ENCODE data around the gene RBBP5. TPM values are rescaled to one million over a fixed set of nuclear protein-coding genes. Genes with fewer than 3 reads are reported as not detected.

Gene RBBP5
- total and polyA plus RNA-seq, 2 of the 4 experiments (the other 2 are of a cell fraction): 7.3 to 37.5 TPM

DNA sequence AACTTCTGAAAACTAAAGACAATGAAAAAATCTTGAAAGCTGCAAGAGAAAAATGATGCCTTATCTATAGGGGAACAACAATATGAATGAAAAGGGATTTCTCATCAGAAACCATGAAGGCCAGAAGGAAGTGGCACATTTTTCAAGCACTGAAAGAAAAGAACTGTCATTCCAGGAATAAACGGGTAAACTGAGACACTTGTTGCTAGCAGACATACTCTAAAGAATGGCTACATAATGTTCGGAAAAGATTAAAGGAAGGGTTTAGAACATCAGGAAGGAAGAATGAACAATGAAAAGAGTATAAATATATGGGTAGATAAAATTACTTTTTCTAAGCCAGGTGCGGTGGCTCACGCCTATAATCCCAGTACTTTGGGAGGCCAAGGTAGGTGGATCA, 14.5 kb downstream of the RBBP5 start:
- ATAC-seq (ENCODE audit: low read depth) (no peak), DNase-seq (no peak)
- no peak overlapping the region for H3K23ac ChIP-seq (ENCODE audit: low read depth, low read length)
- H3K56ac ChIP-seq (ENCODE audit: extremely low read depth, insufficient read depth, low read length): no peak overlapping the region
- no peak overlapping the region for H4K91ac ChIP-seq (ENCODE audit: insufficient read depth, low read depth, low read length)
- no peak overlapping the region for H3K27ac ChIP-seq (ENCODE audit: insufficient read depth, low read length)
- in situ Hi-C loops (cut with MboI; ENCODE audit: low sequenced_read_pairs): no loop called here
- no peak overlapping the region for H3K4me3 ChIP-seq (ENCODE audit: insufficient read depth, low read depth, low read length)
- H2BK120ac ChIP-seq (ENCODE audit: low read depth, low read length): no peak overlapping the region
- no peak overlapping the region for H2BK20ac ChIP-seq (ENCODE audit: low read depth, low read length)
- no CpG with 5 or more reads among the region's 4 CpGs for WGBS, 2 experiments (ENCODE audit: extremely low coverage in 2 of 2, insufficient read length in 1 of 2)
- H3K14ac ChIP-seq (replicated peaks; ENCODE audit: low read depth, low read length): no peak overlapping the region
- H3K9ac ChIP-seq (ENCODE audit: low read depth, low read length): no peak overlapping the region
- dilution Hi-C loops (cut with HindIII; ENCODE audit: low sequenced_read_pairs, unreplicated experiment): no loop called here
- H3K27me3 ChIP-seq (ENCODE audit: control insufficient read depth, insufficient read depth, low read length): no peaks in the 10 kb centered on the region
- H3K4ac ChIP-seq (ENCODE audit: low read depth, low read length): no peak overlapping the region
- H3K4me2 ChIP-seq (ENCODE audit: low read depth, low read length): no peak overlapping the region
- peaks cover 12 to 14% of the 10 kb centered on the region in 2 experiments; a peak in 3 of 4 replicates for H3K79me1 ChIP-seq (ENCODE audit: low read depth in 1 of 2, low read length in 2 of 2)
- no TSS peak for BruUV-seq (replicated peaks)
- no peak overlapping the region for H2AK5ac ChIP-seq (ENCODE audit: low read depth, low read length)
- no peak overlapping the region for H2AK9ac ChIP-seq (replicated peaks; ENCODE audit: low read depth, low read length, poor library complexity)
- H3K4me1 ChIP-seq (ENCODE audit: control insufficient read depth, insufficient read depth, low read length): no peaks in the 10 kb centered on the region
- CTCF ChIA-PET: no interaction called here
- H3K36me3 ChIP-seq (ENCODE audit: control insufficient read depth, insufficient read depth, low read length): peaks cover 26% of the 10 kb centered on the region
- no peak for TF ChIP-seq RAD21 (IDR thresholded peaks at IDR 0.05; ENCODE audit: low read length)
- TF ChIP-seq BHLHE40 (IDR thresholded peaks at IDR 0.05; ENCODE audit: low read depth, low read length): no peak
- no peak for TF ChIP-seq NFE2L2 (IDR thresholded peaks at IDR 0.05; ENCODE audit: low read depth, low read length)
- TF ChIP-seq MXI1 (IDR thresholded peaks at IDR 0.05; ENCODE audit: borderline replicate concordance, low read depth, low read length): no peak
- TF ChIP-seq, protein P1, sequence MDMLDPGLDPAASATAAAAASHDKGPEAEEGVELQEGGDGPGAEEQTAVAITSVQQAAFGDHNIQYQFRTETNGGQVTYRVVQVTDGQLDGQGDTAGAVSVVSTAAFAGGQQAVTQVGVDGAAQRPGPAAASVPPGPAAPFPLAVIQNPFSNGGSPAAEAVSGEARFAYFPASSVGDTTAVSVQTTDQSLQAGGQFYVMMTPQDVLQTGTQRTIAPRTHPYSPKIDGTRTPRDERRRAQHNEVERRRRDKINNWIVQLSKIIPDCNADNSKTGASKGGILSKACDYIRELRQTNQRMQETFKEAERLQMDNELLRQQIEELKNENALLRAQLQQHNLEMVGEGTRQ (IDR thresholded peaks at IDR 0.05; ENCODE audit: low read depth, low read length): no peak
- TF ChIP-seq RCOR1 (IDR thresholded peaks at IDR 0.05; ENCODE audit: insufficient replicate concordance, low read length): no peak
- no peak for TF ChIP-seq SMC3 (IDR thresholded peaks at IDR 0.05; ENCODE audit: low read depth, low read length)
- no peak for TF ChIP-seq MAZ (IDR thresholded peaks at IDR 0.05; ENCODE audit: borderline replicate concordance, low read depth, low read length)
- no peak for TF ChIP-seq MAFK (IDR thresholded peaks at IDR 0.05; ENCODE audit: low read depth, low read length)
- no peak for TF ChIP-seq CEBPB (IDR thresholded peaks at IDR 0.05; ENCODE audit: low read depth, low read length)
- no peak for TF ChIP-seq FOS (IDR thresholded peaks at IDR 0.05; ENCODE audit: low read depth, low read length)
- TF ChIP-seq RFX5 (IDR thresholded peaks at IDR 0.05; ENCODE audit: low read depth, low read length): no peak
- TF ChIP-seq, protein P2, sequence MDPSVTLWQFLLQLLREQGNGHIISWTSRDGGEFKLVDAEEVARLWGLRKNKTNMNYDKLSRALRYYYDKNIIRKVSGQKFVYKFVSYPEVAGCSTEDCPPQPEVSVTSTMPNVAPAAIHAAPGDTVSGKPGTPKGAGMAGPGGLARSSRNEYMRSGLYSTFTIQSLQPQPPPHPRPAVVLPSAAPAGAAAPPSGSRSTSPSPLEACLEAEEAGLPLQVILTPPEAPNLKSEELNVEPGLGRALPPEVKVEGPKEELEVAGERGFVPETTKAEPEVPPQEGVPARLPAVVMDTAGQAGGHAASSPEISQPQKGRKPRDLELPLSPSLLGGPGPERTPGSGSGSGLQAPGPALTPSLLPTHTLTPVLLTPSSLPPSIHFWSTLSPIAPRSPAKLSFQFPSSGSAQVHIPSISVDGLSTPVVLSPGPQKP (IDR thresholded peaks at IDR 0.05; ENCODE audit: borderline replicate concordance, low read depth, low read length): no peak
- no peak for TF ChIP-seq CHD1 (IDR thresholded peaks at IDR 0.05; ENCODE audit: low read depth, low read length)
- TF ChIP-seq POLR2A (IDR thresholded peaks at IDR 0.05; ENCODE audit: low read depth, low read length): no peak
- TF ChIP-seq, protein P3, sequence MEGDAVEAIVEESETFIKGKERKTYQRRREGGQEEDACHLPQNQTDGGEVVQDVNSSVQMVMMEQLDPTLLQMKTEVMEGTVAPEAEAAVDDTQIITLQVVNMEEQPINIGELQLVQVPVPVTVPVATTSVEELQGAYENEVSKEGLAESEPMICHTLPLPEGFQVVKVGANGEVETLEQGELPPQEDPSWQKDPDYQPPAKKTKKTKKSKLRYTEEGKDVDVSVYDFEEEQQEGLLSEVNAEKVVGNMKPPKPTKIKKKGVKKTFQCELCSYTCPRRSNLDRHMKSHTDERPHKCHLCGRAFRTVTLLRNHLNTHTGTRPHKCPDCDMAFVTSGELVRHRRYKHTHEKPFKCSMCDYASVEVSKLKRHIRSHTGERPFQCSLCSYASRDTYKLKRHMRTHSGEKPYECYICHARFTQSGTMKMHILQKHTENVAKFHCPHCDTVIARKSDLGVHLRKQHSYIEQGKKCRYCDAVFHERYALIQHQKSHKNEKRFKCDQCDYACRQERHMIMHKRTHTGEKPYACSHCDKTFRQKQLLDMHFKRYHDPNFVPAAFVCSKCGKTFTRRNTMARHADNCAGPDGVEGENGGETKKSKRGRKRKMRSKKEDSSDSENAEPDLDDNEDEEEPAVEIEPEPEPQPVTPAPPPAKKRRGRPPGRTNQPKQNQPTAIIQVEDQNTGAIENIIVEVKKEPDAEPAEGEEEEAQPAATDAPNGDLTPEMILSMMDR (conservative IDR thresholded peaks at IDR 0.05; ENCODE audit: low read depth, low read length): no peak
- no peak overlapping the region for H2AFZ ChIP-seq (replicated peaks; ENCODE audit: low read length, poor library complexity)
- no peaks in the 10 kb centered on the region for H3K9me3 ChIP-seq (ENCODE audit: control insufficient read depth, insufficient read depth, low read length)
- H4K8ac ChIP-seq (ENCODE audit: low read depth in 2 of 2, low read length in 2 of 2): no peak overlapping the region
- no peak overlapping the region for H3K18ac ChIP-seq (ENCODE audit: low read depth, low read length)
- no peak overlapping the region for H2BK5ac ChIP-seq (ENCODE audit: low read depth, low read length, poor library complexity, severe bottlenecking)
- no peak overlapping the region for H4K5ac ChIP-seq (ENCODE audit: low read depth, low read length)
- H3K9me1 ChIP-seq (ENCODE audit: insufficient read depth, low read length): peaks cover 5% of the 10 kb centered on the region
- H4K20me1 ChIP-seq (ENCODE audit: insufficient read depth, low read length): no peaks in the 10 kb centered on the region
- POLR2A ChIA-PET (ENCODE audit: unreplicated experiment): no interaction called here
- H2BK15ac ChIP-seq (ENCODE audit: low read depth, low read length): no peak overlapping the region
- intact Hi-C loops (cut with micrococcal nuclease): no loop called here

Measured in IMR-90 (cell line).